Measurements from ENCODE around the gene SDS.
A peak's percentile ranks its signal among the peaks of the same experiment; 100 is the strongest.
"Not testable (repeated sequence)": the region's sequence is repeated elsewhere in the genome, so short reads cannot be mapped to it uniquely, and the experiment has no call there.

Gene SDS

DNA sequence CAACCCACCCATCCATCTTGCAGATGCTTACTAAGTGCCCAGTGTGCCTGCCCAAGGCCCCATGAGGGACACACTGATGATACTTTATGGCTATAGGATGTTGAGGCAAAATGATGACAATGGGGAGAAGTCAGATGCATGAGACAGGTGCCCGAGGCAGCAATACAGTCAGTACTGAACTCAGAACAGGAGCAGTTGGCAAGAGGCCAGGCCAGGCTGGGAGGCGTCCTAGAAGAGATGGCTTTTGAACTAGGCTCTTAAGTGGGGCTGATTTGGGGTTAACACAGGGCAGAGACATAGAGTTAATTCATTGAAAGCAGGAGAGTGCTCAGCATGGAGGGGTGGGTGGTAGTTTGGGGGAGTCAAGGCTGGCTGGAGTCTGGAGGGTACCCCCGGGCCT, 29.7 kb downstream of the SDS start:
- DNase-seq: no peak

DNA sequence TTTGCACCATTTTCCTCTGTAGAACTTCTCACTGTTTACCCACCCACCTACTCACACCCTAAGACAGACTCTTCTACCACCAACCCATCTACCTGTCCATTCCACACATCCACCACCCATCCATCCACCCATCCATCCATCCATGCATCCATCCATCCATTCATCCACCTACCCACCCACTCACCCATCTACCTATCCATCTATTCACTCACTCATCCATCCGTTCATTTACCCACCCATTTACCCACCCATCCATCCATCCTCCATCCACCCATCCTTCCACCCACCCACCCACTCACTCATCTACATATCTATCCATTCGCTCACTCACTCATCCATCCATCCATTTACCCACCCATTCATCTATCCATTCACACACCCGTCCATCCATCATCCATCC, 30.2 kb downstream of the SDS start:
- DNase-seq: no peak

DNA sequence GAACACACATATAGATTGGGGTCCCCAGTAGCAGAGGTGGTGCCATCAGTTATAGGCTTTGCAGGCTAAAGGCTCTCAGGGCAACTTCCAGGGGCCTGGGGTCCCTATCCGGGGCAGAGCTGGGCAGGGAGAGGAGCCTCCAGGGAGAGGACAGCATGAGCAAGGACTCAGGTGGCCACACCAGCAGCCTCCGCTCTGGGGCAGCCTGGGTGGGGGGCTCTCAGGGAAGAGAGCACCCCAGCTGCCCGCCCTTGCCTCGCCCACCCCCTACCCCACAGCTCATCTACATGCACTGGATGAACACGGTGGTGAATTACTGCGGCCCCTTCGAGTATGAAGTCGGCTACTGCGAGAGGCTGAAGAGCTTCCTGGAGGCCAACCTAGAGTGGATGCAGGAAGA, 31.3 kb downstream of the SDS start:
- DNase-seq: no peak

DNA sequence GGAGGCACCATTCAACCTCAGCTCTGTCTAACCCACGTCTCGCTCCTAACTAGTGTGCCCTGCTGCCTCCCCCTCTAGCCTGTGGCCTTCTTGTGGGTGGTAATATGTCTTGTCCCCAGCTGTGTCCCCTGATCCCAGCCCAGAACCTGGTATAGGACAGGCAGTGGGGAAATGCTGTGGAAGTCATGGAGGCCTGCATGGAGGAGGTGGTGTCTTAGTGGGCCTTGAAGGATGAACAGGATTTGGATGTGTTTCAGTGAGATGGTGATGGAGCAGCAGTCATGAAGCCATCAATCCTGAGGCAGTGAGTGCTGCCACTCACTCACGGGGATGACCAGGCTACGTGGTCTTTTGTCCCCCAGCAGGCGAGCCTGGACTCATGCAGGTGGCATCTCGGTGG, 31.9 kb downstream of the SDS start:
- DNase-seq: no peak

DNA sequence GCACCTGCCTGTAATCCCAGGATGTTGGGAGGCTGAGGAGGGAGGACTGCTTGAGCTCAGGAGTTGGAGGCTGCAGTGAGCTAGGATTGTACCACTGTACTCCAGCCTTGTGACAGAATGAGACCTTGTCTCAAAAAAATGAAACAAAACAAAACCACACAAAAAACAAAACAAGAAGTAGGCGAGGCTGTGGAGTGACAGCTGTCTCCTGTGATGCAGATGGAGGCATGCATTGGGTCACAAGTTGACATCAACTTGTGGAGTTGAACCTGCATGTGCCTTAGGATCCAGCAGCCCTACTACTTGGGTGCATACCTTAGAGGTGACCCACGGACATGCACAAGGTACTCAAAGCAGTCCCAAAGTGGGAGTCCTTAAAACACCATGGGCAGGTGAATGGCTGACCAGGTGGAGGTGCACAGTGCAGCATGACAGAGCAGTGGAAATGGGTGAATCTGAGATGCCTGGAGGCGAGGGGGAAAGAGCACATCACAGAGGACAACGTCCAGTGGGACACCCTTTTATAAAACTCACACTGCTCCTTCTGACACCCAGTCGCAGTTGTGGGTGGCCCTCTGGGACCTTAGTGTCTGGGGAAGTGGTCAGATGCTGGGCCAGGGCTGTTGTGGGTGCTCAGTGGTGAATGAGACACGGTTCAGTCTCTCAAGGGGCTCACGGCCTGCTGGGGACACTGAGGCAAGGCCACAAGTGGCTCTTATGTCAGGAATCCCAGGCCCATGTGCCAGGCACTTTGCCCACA, 32.6 kb downstream of the SDS start:
- DNase-seq: no peak

DNA sequence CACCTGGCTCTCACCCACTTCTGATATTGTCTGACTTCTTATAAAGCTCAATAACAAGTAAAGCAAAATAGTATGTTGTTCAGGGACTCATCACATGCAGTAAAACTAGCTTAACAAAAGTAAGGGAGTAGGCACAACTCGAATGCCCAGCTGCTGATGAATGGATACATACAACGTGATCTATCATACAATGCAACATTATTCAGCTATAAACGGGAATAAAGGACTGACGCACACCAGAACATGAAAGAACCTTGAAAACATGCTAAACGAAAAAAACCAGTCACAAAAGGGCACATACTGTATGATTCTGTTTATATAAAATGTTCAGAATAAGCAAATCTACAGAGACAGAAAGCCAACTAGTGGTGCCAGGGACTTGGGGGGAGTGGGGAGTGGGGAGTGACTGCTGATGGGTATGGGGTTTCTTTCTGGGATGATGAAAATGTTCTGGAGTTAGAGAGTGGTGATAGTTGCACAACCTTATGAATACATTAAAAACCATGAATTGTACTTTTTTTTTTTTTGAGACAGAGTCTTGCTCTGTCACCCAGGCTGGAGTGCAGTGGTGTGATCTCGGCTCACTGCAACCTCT, 34.2 kb downstream of the SDS start:
- DNase-seq: no peak

GRCh38 chr12:113368331-113368730, 35.4 kb downstream of the SDS start:
- peak; percentile 22 for DNase-seq

DNA sequence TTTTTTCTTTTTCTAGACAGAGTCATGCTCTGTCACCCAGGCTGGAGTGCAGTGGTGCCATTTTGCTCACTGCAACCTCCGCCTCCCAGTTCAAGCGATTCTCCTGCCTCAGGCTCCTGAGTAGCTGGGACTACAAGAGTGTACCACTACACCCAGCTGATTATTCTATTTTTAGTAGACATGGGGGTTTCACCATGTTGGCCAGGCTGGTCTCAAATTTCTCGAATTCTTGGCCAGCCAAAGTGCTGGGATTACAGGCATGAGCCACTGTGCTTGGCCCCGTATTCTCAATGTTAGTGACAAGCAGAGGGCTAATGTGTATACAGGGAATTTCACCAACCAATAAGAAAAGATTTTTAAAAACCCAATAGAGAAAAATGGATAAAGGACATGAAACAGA, 36.9 kb downstream of the SDS start:
- DNase-seq: no peak

DNA sequence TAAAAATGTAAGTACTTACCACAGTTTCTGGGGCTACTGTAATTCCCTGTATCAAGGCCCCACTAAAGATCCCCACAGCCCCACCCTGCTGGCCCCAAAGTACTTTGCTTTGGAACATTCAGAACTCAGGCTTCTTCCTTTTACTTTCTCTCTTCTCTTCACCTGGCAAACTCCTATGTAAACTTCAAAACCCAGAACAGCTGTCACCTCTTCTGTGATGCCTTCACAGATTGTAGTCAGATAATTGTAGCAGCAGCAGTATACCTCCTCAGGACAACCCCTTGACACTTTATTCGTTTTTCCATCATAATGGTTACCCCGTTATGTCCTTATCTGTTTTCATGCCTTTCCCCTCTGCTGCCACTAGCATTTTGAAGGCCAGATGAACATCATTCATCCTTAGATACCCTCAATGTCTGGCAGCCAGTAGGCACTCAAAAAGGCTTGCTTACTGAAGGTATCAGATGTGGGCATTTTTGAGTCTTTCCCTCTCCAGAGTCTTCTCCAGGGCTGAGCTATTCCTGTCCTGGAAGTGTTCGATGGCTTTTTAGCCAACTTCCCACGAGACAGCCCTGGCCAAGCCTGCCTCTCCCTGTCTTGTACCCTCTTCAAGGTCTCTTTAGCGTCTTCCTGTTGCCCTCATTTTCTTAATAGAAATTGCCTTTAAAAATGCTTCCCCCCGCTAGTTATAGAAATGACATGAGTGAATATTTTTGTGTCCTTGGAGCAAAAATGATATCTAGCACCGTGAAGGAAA, 37.9 kb downstream of the SDS start:
- DNase-seq: no peak

DNA sequence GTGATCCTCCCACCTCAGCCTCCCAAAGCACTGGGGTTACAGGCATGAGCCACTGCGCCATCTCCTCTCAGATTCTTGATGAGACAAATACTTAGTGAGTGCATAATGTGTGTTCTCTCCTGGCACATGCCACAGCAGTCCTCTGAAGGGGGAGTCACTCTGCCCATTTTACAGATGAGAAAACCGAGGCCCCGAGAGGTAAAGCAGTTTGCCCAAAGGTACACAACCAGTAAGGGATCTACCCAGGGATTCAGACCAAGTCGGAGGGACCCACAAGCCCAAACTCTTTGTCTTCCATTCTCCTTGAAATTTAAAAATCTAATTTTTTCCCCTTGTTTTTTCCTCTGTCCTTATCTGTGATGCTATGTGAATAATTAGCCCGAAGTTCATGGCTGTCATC, 39.0 kb downstream of the SDS start:
- no peak for DNase-seq

DNA sequence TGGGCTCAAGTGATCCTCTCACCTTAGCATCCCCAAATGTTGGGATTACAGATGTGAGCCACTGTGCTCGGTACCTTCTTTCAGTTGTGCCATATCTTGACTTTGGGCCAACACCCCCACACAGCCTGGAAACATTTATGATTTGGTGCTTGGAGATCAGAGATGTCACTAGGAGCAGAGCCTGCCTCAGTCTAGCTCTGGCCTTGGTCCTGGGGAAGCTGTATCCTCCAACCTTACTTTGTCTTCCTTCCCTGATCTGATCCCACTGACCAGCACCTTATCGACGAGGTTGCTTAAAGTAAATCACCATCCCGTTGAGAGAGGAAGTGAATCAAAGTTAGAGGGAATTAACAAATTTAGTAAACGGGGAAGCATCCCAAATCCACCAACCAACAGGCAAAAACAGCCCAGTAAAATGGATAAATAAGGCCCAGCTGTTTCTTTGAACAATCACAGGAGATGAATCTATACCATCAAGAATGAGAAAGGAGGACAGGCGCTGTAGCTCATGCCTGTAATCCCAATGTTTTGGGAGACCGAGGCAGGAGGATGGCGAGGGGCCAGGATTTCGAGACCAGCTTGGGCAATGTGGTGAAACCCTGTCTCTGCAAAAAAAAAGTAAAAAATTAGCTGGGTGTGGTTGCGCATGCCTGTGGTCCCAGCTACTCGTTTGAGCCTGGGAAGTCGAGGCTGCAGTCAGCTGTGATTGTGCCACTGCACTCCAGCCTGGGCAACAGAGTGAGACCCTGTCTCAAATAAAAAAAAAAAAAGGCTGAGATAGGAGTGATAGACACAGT, 41.9 kb downstream of the SDS start:
- DNase-seq: no peak

DNA sequence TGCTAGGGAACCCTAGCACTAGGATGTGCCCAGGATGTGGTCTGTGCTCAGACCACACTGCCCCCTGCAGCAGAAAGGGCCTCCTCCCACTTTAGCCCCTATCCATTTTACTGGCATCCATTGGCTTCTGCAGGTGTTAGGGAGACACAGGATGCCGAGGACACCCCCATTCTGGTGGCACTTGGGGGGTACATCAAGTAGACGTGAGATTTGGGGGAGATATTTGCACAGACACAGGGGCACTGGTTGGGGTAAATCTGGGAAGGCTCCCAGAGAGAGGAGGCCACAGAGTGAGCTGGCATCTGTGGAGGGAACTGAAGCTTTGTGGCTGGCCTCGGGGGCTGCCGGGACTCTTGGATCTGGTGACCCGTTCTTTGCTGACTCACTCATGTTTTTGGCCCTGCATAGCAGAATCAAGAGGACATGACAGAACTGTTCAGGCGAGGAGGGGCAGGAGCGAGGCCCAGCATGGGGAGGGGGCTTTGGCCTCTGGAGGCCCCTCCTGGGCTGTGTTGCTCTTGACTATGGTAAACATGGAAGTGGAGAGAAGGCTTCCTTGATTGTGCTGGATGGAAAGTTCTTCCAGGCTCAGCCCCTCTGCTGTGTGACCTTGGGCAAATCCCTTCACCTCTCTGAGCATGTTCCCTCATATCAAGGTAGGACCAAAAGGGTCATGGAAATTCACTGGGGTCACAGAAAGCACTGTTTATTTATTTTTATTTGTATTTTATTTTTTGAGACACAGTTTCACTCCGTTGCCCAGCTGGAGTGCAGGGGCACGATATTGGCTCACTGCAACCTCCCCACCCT, 43.5 kb downstream of the SDS start:
- DNase-seq: peak; percentile 41

DNA sequence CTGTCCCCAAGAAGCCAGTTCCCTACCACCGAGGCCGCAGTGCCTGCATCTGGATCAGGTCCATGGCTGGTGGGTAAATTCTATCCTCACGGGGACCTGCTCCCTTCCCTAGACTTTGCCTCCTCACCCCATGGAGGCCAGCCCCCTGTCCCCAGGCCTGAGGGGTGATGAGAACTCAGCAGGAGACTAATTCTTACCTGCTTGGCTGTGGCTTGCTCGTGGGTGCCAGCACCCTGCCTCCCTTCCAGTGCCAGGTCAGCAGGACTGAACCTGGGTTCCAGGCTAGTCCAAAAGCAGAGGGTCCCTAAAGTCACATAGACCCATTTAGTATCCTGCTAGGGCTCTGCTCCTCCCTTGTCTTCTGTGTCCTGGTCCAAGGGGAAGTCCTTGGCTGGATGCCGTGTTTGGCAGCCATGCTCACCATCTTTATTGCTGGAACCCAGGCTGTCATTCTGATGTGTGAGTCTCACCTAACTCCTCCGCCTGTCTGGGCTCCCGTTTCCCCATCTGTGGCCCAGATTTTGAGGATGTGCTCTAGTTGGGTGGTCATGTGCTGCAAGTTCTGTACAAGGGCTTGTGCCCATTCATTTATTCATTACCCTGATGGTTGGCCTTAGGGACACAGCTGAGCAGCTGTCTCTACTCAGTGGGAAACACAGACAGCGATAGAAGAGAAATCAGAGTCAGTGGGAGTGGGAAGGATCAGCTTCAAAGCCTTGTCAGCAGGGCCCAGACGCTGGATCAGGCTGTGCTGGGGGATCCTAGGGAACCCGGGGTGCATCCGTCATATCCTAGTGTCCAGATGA, 44.4 kb downstream of the SDS start:
- DNase-seq: no peak

DNA sequence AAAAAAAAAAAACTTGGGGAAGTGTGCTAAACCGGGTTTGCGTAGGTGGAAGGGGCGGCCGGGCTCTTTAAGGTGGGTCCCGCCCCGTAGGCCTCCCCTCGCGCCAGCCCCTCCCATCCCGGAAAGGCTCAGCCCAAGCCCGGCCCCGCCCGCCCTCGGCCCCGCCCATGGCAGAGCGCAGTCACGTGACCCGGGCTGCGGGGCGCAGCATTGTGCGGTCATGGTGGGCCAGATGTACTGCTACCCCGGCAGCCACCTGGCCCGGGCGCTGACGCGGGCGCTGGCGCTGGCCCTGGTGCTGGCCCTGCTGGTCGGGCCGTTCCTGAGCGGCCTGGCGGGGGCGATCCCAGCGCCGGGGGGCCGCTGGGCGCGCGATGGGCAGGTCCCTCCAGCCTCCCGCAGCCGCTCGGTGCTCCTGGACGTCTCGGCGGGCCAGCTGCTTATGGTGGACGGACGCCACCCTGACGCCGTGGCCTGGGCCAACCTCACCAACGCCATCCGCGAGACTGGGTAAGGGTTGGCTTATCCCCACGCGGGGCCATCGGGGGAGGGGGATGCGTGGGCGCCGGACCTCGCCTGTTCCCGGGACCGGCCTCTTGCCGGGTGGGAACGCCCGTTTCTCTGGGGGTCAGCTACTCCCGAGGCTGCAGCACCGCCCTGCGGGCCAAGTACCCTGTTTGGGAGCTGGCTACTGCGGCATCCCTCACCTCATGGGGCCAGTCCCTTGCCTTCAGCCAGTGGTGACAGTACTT, 45.1 kb downstream of the SDS start, which contains the start of gene PLBD2:
TSS of gene PLBD2 (plus strand) at position 207 of the 752 bp plus-strand sequence. CDS start at position 221, 14 bp downstream.
- DNase-seq: peak; percentile 97

GRCh38 chr12:113354192-113354591, 49.5 kb downstream of the SDS start:
- DNase-seq: not testable (repeated sequence)

DNA sequence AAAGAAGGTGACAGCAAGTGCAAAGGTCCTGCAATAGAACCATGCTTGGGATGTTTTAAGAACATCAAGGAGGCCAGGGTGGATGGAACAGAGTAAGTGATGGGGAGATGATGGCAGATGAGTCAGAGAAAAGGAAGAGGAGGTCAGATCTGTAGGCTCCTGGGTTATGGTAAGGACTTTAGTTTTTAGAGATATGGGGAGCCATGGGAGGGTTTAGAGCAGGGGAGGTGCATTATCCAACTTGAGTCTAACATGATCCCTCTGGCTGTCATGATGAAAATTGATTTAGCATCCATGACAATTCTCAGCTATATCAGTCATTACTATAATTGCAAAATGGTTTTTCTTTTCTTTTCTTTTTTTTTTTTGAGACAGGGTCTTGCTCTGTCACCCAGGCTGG, 52.6 kb downstream of the SDS start:
- DNase-seq: no peak

DNA sequence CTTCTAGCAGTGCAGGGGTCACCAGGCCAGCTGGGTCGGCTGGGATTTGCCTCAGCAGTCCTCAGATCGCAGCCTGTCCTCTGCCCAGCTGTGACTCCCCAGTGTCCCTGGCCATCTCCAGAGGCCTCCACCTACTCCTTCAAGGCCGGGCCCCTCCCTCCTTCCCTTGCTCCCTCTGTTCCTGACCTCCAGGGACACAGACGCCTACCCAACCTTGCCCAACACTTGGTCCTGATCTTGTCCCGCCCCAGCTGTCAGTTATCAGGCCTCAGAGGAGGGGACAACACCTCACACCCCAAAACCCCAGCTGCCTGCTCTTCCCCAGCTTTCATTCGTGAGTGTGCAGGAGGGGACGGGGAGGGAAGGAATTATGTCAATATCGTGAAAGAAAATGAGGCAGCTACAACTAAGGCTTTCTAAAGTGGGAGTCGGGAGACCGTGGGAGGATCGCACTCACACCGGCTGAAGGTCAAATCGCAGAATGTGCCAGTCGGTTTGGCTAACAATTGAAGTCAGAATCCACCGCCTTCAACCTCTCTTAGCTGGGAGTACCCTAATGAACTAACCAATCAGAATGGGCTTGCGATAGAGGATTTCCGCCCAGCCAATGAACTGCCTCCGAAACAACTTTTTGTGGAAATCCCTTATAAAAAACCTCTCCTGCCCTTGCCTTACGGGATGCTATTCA, 54.7 kb downstream of the SDS start:
- no peak for DNase-seq

GRCh38 chr12:113347892-113348291, 55.8 kb downstream of the SDS start:
- peak; percentile 41 for DNase-seq

DNA sequence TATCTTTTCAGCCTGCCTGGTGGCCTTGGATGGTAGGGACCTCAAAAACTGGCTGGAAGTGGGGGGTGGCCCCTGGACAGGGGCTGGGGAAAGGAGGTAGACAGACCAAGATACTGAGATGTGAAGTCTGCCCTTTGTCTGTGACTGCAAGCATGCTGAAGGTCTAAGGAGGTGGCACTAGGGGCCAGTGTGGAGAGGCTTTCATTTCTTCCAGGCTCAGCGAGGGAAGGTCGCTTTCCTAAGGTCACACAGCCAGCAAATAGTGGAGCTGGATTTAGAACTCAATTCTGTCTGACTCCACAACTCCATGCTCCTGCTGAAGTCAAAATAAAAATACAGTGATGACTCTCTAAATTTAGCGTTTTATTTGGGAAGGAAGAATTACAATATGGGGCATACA, 56.6 kb downstream of the SDS start:
- DNase-seq: peak; percentile 11

GRCh38 chr12:113346353-113346752, 57.3 kb downstream of the SDS start:
- peak; percentile 32 for DNase-seq
